GM12801 (cell line): ENCODE results near the gene FAXDC2.

Experiments used
- TF ChIP-seq, protein P1 (sequence below): IDR thresholded peaks from one replicate; pipeline ENCODE4 v1.5.1; 2011; ENCODE audit warnings: control low read depth; ENCODE audit not compliant: insufficient read length; ENCODE audit errors: extremely low read depth

The FAXDC2 gene

GRCh38 chr5:154860123-154860522, 9.7 kb upstream of the FAXDC2 start:
- TF ChIP-seq, protein P1, sequence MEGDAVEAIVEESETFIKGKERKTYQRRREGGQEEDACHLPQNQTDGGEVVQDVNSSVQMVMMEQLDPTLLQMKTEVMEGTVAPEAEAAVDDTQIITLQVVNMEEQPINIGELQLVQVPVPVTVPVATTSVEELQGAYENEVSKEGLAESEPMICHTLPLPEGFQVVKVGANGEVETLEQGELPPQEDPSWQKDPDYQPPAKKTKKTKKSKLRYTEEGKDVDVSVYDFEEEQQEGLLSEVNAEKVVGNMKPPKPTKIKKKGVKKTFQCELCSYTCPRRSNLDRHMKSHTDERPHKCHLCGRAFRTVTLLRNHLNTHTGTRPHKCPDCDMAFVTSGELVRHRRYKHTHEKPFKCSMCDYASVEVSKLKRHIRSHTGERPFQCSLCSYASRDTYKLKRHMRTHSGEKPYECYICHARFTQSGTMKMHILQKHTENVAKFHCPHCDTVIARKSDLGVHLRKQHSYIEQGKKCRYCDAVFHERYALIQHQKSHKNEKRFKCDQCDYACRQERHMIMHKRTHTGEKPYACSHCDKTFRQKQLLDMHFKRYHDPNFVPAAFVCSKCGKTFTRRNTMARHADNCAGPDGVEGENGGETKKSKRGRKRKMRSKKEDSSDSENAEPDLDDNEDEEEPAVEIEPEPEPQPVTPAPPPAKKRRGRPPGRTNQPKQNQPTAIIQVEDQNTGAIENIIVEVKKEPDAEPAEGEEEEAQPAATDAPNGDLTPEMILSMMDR: no peak

GRCh38 chr5:154858972-154859871, 8.8 kb upstream of the FAXDC2 start:
- TF ChIP-seq, protein P1: no peak

DNA sequence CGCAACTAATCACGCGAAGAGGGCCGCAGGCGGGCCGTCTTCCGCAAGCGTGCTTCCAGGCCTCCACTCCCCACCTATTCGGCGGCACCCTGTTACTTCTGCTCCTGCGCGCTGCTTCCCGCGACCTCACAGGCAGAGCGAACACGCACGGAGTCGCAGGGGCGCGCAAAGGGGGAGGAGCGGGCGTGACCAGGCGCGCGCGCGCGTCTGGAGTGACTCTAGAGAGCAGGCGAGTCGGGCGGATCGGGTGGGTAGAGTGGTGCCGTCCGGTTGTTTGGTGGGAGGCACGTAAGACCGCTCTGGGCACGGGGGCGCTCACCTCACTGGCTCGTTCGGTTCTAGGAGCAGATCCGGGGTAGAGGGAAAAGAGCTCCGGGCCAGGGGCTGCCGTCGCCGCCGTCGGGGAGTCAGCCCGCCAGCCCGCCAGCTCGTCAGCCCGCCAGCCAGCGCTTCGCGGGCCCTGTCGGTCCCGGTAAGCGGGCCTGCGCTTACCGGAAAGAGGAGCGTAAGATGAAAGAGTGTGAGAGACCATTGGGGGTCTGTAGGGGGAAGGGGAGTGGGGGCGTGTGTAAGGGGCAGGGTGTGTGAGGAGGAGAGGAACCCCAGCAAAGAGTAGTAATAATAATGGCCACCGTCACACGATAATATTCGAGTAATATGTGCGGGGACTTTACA, 8.0 kb upstream of the FAXDC2 start, which contains the start of gene CNOT8:
Gene CNOT8 (plus strand): TSS at position 331 of the 675 bp plus-strand sequence. CDS start 4,652 bp downstream, outside the sequence.
- TF ChIP-seq, protein P1: no peak

- TF ChIP-seq, protein P1: no peak
Observed at GRCh38 chr5:154857530-154858296, 7.3 kb upstream of the FAXDC2 start.

DNA sequence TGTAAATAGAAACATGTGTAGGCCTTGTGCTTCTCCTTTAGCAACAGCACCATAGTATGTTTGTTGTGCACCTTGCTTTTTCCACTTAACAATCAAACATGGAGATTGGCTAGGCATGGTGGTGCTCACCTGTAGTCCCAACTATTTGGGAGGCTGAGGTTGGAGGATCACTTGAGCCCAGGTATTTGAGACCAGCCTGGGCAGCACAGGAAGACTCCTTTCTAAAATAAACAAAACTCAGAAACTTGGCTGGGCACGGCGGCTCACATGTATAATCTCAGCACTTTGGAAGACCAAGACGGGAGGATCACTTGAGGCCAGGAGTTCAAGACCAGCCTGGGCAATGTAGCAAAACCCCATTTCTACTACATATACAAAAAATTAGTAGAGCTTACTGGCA, 948 bp upstream of the FAXDC2 start:
- TF ChIP-seq, protein P1: no peak

DNA sequence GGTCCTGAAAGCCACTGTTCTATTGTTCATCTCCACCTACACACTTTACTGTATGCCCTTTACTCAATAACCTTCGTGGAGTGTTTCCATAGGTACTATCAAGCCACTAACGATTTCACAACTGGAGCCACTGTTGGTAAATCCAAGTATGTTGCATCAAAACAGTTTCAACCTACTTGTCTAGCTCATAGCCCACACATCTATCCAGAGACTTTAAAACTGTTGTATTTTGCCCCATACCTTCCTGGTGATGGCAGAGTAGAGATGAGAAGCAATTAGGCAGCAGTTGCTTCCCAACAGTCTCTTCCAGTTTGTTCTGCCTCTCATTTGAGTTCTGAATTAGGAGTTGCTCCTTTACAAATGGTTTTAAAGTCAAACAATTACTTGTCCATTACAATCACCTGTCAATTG, 607 bp downstream of the FAXDC2 start:
- TF ChIP-seq, protein P1: no peak
